SK-MEL-5 (cell line): ENCODE measurements around the gene FER. TPM values are rescaled to one million over a fixed set of nuclear protein-coding genes. Genes with fewer than 3 reads are reported as not detected.
A peak's percentile ranks its signal among the peaks of the same experiment; 100 is the strongest.
"Not testable (repeated sequence)": the region's sequence is repeated elsewhere in the genome, so short reads cannot be mapped to it uniquely, and the experiment has no call there.

Experiments
- DNase-seq: peaks from one replicate; pipeline ENCODE4 v3.0.0-alpha.2; 2016; ENCODE audit warnings: low read depth, low spot score
- in situ Hi-C: cut with HindIII; loops from 2 replicates; pipeline ENCODE4 v1.10.0; 2016; ENCODE audit warnings: low sequenced_read_pairs, high pct_unique_total_duplicates, low pct_unique_long_range_greater_than_20kb
- total RNA-seq: library from RNA; depleted of rRNA; stranded (reverse); fragments of >200 nt; shearing (Covaris generic); gene quantifications from 2 replicates; pipeline ENCODE4 v1.2.3, GENCODE V29; 2014

Gene FER
- total RNA-seq, 1 experiment from 2014 or later = 20.1 TPM

DNA sequence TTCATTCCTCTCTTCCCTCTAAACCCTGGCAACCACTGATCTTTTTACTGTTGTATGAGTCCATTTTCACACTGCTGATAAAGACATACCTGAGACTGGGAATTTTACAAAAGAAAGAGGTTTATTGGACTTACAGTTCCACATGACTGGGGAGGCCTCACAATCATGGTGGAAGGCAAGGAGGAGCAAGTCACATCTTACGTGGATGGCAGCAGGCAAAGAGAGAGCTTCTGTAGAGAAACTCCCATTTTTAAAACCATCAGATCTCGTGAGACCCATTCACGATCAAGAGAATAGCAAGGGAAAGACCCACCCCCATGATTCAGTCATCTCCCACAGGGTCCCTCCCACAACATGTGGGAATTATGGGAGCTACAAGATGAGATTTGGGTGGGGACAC is 29.9 kb downstream of the FER start:
- in situ Hi-C loops, DNase-seq: not testable (repeated sequence)

DNA sequence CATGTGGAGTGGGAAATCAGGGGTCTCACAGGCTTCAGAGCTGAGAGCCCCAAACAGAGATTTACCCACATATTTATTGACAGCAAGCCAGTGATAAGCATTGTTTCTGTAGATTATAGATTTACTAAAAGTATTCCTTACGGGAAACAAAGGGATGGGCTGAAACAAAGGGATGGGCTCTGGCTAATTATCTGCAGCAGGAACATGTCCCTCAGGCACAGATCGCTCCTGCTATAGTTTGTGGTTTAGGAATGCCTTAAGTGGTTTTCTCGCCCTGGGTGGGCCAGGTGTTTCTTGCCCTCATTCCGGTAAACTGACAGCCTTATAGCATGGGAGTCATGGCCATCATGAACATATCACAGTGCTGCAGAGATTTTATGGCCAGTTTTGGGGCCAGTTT is 36.9 kb downstream of the FER start:
- DNase-seq, in situ Hi-C loops: not testable (repeated sequence)

DNA sequence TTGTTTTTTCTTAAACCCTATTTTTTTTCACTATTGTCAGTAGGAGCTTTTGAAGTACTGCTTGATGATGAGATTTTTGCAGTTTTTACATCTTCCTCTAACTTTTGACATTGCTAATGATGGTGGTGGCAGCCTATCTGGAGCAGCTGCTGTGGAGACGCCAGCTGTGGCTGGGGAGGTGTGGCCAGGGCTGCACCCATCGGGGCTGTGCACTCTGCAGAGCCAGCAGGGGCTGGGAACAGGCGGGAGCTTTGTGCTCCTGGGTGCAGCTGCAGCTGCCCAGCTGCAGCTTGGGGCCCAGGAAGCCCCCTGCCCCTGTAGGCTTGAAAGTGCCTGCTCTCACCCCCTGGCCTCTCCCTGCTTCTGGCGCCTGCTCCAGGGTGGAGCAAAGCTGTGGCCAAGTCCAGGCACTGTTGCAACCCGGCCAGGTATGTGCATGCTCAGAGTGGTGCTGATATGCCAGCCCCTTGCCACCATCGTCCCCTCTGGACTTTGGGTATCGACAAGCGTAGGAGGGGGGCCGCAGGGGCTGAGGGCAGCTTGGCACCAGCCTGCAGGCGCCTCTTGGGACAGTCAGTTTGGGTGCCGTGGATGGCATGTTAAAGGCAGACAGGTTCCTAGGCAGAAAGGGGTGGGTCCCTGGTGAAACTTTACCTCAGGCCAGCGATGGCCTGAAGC is 39.2 kb downstream of the FER start:
- in situ Hi-C loops = no loop called here
- DNase-seq = no peak

DNA sequence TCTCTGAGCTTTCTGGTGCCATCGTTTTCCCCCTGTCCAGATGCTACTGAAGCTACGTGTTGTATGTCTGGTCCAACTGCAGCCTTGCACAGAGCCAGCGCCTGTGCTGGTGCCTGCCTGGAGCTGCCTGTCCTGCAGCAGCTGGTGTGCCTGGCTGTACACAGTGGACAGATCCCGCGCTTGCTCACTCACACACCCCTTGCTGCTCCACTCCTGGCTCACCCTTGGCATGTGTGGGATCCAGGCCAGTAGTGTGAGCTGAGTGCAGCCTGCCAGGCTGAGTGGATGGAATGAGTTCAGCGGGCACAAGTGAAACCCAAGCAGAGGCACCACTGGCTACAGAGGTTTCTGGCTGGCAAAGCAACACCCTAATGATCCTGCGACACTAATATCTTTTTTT is 40.4 kb downstream of the FER start:
- in situ Hi-C loops = no loop called here
- no peak for DNase-seq

DNA sequence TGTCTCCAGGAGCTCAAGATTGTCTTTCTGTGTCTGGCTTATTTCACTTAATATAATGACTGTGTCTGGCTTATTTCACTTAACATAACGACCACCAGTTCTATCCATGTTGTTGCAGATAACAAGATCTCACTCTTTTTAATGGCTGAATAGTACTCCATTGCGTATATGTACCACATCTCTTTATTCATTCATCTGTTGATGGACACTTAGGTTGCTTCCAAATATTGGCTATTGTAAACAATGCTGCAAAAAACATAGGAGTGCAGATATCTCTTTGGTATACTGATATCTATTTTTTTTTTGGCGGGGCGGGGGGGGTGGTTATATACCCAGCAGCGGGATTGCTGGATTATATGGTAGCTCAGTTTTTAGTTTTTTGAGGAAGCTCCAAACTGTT is 45.5 kb downstream of the FER start:
- in situ Hi-C loops = no loop called here
- no peak for DNase-seq

DNA sequence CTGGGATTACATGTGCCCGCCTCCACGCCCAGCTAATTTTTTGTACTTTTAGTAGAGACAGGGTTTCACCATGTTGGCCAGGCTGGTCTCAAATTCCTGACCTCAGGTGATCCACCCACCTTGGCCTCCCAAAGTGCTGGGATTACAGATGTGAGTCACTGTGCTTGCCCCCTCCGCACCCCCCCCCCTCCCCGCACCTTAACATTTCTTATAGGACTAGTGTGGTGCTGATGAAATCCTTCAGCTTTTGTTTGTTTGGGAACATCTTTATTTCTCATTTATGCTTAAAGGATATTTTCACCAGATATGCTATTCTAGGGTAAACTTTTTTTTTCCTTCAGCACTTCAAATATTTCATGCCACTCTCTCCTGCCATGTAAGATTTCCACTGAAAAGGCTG is 46.7 kb downstream of the FER start:
- DNase-seq, in situ Hi-C loops: not testable (repeated sequence)

DNA sequence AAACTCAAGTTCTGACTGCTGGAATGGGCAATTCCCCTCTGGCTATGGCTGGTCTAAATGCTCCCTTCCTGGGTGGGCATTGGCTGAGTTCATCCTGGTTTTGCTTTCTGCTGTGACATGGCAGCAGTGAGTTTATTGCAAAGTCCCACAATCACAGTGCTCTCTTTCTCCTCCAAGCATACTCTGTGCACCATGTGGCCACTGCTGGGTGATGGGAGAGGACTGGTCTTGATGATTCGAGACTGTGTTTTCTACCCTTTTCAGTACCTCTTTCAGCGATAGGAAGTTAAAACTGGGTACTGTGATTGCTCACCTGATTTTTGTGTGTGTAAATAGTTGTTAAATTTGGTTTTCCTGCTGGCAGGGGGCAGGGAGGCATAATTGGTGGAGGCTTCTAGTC is 49.7 kb downstream of the FER start:
- in situ Hi-C loops = no loop called here
- no peak for DNase-seq

DNA sequence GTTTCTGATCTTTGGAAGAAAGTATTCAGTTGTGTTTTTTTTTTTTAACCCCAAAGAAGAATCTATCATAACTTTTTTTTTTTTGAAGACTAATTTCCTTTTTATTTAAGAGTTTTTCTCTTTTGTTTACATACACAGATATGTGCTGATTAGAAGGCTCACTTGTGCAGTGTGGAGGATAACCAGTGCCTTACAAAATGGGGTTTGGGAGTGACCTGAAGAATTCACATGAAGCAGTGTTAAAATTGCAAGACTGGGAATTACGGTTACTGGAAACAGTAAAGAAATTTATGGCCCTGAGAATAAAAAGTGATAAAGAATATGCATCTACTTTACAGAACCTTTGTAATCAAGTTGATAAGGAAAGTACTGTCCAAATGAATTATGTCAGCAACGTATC is 50.3 kb downstream of the FER start:
- no peak for DNase-seq

DNA sequence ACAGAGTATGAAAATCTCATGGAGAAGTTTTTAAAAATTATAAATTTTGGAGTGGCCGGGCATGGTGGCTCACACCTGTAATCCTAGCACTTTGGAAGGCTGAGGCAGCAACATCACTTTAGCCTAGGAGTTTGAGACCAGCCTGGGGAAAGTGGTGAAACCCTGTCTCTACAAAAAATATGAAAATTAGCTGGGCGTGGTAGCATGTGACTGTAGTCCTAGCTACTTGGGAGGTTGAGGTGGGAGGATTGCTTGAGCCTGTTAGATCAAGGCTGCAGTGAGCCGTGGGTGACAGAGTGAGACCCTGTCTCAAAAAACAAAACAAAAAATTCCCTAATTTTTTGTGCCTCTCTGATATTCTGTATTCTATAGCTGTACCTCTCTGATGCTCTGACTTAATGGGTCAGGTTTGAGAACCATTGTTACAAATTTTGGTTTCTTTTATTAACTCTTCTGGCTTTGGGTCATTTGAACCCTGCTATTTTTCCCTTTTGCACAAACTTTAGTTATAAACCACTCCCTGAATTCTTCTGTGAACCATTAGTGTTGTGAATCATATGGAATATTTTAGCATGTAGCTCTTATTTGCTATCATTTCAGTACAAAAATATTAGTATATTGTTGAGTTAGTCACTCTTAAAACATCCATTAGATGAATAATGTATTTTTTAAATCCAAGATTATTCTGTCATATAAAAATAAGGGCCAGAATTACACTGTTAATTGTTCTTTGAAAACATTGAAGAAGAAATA is 51.0 kb downstream of the FER start:
- in situ Hi-C loops = no loop called here
- no peak for DNase-seq

More for the DNA sequence above, 50.3 kb downstream of the FER start:
- in situ Hi-C loops = no loop called here

DNA sequence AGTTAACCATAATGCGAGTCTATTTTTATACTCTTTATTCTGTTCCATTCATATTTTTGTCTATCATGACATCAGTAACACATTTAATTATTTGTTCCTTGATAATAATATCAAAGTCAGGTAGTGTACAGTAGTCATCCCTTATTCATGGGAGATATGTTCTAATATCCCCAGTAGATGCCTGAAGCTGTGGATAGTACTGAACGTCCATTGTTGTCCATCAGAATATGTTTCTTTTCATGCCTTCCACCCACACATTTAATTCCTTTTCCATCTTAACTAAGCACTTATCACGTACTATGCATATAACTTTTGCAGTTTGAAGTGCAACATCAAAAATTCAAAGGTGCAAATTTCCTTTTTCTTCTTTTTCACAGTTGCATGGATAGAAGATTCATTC is 53.6 kb downstream of the FER start:
- in situ Hi-C loops = no loop called here
- DNase-seq = peak; percentile 23

DNA sequence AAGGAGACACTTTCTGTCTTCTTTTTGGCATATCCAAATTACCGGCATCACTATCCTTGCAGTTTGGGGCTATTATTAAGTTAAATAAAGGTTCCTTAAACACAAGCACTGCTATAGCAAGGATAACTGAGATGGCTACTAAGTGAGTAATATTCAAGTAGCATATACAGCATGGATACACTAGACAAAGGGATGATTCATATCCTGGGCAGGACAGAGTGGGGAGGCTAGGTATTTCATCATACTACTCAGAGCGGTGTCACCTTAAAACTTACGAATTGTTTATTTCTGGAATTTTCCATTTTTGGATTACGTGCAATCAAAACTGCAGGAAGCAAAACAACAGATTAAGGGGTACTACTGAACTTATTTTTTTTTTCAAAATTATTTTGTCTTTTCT is 54.1 kb downstream of the FER start:
- DNase-seq = peak; percentile 42
- in situ Hi-C loops = no loop called here

DNA sequence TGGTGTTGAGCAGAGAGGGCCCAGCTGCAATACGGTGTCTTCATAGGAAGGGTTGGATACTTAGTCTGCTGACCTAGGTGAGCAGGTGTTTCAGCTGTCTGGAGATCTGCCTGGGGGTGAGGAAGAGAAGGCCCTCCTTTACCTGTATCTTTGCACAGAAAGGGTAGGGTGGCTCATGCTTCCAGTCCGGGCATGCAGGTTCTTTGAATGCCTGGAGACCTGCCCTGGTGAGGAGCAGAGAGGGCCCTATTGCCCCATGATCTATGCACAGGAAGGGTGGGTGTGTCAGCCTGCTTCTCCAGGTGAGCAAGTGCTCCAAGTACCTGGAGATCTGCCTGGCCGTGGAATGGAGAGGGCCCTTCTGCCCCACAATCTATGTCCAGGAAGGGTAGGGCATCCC is 63.0 kb downstream of the FER start:
- in situ Hi-C loops = no loop called here
- DNase-seq = no peak

DNA sequence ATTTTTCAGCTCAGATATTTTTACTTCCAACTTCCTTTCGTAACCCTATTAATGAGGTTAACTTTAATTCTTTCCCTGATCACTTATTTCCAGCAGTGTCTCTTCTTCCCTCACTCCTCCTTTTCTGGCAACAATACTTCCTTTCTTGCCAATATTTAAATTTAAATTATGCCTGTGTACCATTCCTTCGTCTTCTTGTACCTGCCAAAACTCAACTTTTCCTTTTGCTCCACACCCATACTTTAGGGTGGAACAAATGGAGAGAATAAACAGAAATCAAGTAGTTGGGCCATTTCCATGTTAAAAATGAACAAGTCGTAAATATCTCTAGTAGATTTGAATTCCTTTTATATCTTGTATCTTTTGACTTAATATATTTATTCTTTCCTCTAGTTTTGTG is 66.0 kb downstream of the FER start:
- DNase-seq = no peak
- in situ Hi-C loops = no loop called here

DNA sequence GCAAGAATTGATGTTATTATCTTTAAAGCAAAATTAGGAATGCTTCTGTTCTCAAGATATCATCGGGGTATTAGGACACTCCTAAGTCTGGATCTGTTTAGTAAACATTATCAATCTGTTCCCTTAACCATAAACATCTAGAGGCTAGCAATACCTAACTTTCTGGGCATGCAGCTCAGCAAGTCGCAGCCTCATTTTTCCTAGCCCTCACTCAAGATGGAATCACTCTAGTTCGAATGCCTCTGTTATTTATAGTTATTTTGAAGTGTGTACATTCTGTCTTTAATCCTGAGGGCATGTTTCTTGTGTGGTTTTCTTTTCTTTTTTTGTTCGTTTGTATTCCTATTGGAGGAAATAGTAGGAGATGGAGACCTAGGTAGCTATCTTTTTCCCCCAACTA is 66.9 kb downstream of the FER start:
- DNase-seq = no peak
- in situ Hi-C loops = no loop called here

DNA sequence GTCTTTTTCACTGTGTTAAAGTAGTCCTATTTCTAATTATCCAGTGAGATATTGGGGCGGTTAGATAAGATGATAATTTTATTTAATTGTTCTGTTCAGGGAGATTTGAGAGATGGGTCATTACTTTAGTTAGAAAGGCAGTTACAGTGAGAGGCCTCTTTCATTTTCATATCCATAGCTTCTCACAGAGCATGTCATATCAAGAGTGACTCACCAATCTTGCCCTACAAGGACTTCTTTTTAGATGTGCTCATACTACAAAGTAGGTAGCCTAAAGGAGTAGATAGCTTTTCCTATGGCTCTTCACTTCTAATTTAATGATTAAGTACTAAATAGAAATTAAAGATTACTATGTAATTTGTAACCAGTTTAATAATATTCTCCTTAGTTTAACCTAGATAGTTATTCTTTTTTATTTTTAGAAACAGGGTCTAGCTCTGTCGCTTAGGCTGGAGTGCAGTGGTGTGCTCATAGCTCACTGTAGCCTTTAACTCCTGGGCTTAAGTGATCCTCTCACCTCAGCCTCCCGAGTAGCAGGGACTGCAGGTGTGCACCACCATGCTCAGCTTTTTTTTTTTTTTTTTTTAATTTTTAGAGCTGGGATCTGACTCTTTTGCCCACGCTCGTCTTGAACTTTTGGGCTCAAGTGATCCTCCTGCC is 71.0 kb downstream of the FER start:
- in situ Hi-C loops = no loop called here
- peak; percentile 26 for DNase-seq

DNA sequence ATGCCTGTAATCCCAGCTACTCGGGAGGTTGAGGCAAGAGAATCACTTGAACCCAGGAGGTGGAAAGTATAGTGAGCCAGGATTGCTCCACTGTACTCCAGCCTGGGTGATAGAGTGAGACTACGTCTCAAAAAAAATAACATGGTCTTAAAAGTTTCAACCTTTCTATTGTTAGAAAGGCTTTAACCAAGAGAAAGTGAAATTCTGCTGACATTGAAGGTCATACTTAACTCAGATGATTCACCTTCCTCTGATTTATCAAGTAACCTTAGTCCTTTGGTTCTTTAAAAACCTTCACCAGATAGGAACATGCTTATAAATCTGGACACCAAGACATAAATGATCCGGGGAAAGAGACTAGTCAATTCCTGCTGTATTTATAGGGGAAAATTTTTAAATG is 73.3 kb downstream of the FER start:
- in situ Hi-C loops = no loop called here
- DNase-seq = no peak

DNA sequence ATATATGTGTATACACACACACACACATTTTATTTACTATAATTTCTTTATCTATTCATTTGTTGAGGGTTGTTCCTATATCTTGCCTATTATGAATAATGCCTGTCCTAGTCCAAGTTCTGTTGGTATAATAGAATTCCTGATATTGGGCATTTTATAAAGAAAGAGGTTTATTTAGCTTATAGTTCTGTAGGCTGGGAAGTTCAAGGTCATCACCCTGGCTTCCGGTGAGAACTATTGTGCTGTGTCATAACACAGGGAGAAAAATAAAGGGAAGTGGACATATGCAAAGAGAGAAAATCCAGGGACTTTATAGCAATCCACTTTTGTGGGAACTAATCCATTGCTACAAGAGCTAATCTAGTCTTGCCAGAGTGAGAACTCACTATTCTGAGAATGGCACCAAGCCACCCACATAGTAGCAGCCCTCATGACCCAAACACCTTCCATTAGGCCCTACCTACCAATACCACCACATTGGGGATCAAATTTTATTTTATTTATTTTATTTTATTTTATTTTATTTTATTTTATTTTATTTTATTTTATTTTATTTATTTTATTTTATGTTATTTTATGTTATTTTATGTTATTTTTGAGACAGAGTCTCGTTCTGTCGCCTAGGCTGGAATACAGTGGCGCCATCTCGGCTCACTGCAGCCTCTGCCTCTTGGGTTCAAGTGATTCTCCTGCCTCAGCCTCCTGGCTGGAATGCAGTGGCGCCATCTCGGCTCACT is 74.7 kb downstream of the FER start:
- DNase-seq = no peak
- in situ Hi-C loops = no loop called here

DNA sequence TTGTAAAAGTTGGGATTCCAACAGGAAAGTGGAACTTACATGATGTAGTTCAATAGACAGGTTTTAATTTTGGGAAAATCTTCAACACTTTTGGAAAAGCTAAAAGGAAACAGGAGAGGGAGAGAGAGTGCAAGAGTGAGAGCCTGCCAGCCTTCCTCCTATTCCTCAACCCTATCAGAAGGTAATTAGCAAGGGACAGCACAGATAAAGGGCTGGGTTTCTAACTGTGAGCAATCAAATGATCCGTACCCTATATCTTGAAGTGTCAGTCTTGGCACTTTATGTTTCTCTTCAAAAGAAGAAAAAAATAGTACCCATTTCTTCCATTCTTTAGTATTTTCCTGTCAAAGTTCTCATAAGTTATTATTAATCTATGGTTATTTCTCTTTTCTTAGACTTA is 79.4 kb downstream of the FER start:
- in situ Hi-C loops = no loop called here
- no peak for DNase-seq
